Esophagus mucosa (tissue), 1 donor: Measurements from ENCODE around the gene LRRK1. TPM values are rescaled to one million over a fixed set of nuclear protein-coding genes. Genes with fewer than 3 reads are reported as not detected.
"Not testable (repeated sequence)": the region's sequence is repeated elsewhere in the genome, so short reads cannot be mapped to it uniquely, and the experiment has no call there.

Experiments used
- ATAC-seq: fragments of 200-7000 bp; cut with Tn5 transposase; one replicate; pipeline ENCODE4 v1.9.1; 2020
- total RNA-seq: library from RNA; stranded (reverse); gene quantifications from one replicate; pipeline ENCODE4 v1.2.4, GENCODE V29; 2023
- donor health status: DM: yes; HTN: yes; CAD: no.

Gene LRRK1
- total RNA-seq, 1 donor from 2014 or later = 14.2 TPM

- no peak for ATAC-seq
Observed at GRCh38 chr15:101078669-101079323, 159.6 kb downstream of the LRRK1 start.

GRCh38 chr15:101081900-101082299 lies 162.7 kb downstream of the LRRK1 start:
- no peak for ATAC-seq

DNA sequence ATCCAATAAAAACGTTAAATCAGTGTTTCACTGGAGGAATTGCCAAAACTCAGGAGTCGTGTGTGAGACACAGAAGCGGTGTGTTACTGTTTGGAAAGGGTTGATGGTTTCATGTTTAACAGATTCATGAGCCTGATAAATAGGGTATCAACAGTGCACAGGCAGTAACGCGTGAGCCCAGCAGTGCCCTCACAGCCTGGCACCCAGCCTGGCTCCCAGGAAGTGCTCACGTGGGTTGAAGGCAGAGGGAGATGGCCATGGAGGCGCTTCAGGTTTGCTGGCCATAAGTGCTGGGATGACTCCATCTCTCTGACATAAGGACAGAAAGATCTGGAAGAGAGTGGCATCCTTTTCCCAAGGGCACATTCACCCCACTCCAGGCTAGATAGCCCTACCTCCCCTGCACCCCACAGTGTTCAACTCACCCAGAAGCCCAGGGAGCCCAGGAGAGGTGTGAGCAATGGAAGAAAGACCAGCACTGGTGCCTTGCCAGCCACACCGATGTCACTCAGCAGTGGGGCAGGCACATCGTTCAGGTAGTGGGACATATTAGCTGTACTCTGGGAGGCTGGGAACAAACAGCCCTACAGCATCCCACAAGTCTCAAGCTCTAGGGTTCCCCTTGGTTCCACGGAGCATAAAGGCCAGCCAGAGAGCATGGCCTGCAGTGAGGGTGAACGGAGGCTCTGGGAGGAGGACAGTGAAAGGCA lies 164.3 kb downstream of the LRRK1 start:
- no peak for ATAC-seq

- no peak for ATAC-seq
Observed at GRCh38 chr15:101084801-101085200, 165.6 kb downstream of the LRRK1 start.

DNA sequence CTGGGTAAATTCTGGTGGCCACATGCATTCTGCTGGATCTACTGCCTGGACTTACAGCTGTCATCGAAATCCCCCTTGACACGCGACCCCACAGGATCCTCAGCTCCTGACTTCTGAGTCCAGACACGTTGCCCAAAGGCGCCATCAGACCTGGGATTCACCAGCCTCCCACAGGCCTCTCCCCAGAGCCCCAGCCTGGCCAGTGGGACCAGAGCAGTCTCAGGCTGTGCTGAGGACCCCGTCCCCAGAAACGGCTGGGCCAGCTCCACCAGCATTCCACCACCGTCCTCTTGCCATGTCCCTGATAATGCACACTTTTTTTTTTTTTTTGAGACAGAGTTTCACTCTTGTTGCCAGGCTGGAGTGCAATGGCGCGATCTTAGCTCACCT lies 166.1 kb downstream of the LRRK1 start:
- no peak for ATAC-seq

GRCh38 chr15:101086394-101087171 lies 167.4 kb downstream of the LRRK1 start:
- ATAC-seq = no peak

DNA sequence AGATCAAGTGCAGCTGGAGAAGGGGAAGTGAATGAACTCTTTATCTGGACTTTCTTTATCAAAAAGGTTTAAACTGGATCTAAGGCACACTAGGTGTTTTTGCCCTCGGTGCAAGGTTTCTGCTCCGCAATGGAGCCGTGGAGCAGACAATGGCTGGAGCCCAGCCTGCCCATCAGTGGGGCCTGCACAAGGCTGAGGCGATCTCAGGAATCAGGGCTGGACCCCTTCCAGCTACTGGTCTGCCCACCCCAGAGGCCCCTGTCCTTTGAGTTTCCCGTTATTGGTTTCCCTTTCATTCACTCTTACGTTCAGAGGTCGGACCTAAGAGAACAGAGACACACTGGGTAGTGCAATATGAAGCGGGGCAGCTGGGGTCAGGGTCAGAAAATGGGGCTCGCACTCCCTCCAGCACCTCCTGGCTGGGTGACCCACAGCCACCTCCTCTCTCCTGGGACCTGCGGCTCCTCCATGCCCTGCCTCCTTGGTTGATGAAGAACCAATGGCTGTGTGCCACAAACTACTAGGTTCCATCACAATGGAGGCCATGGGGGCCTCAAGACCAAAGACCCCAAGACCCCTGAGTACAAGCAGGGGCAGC lies 168.1 kb downstream of the LRRK1 start:
- no peak for ATAC-seq

GRCh38 chr15:101088271-101088670 lies 169.1 kb downstream of the LRRK1 start:
- no peak for ATAC-seq

DNA sequence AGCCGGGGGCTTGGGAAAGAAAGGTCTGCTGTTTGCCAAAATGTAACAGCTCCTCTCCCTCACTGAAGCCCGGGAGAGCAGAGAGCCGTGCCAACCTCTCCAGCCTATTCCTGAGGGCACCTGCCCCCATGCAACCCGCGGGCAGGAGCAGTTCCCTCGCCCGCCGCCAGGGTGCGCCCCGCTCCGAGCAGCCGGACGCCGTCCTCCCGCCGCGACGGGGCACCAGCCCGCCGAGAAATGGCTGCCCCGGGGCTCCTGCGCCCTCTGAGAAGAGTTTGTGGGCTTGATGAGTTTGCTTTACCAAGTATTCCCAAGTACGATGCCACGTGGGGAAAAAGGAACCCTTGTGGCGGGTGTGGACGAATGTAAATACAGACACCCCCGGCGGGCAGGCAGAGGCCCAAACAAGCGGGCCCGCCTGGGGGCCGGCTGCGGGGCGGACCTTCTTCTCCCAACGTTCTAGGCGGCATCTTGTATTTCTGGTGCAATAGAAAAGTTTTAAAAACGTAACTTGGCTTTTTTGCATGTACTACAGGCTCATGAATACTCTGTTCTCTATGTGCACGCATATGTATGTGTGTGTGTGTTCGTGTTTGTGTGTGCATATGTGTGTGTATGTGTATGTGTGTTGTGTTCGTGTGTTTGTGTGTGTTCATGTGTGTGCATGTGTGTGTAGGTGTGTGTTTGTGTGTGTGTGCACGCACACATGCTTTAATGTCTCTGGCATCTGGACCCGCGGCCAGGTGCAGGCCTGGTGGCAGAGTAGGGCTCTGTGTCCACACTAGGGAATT lies 169.8 kb downstream of the LRRK1 start:
- ATAC-seq = peak; percentile 81

DNA sequence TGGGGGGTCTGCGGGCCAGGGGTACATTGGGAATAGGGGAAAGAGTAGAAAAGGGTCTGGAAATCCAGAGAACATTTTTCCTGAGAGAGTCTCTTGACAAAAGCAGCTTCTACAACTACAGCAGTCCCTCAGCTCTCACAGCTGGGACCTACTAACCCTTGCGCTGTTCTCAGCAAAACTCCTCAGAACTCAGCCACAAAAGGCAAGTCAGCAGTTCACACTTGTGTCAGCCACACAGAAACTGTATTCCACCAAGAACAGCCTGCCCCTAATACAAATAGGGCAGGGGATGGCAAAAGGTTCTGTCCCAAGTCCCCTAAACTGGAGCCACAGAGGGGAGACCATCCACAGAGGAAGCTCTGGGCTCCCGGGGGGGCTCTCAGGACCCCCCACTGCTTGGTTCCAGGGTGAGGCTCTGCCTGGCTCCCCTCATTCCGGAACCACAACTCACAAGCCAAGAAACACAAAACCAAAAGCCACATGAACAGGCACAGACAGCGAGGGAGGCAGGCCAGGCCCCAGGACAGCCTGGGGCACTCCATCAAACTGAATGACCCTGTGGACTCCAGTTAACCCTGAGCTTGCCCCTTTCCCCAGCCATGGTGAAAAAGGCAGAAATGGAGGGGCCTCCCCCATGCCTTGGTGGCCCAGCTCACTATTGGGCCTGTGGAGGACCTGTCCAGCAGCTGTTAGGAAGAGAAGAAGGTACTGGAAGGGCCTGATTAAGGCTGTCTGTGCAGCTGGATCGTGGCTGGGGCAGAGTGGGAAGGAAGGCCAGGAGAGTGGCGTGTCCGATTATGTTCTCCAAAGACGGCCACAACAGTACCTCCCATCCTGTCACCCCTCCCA lies 170.6 kb downstream of the LRRK1 start:
- ATAC-seq = no peak

GRCh38 chr15:101090428-101090790 lies 171.3 kb downstream of the LRRK1 start:
- no peak for ATAC-seq

GRCh38 chr15:101091080-101092017 lies 172.2 kb downstream of the LRRK1 start:
- ATAC-seq = peak; percentile 25

DNA sequence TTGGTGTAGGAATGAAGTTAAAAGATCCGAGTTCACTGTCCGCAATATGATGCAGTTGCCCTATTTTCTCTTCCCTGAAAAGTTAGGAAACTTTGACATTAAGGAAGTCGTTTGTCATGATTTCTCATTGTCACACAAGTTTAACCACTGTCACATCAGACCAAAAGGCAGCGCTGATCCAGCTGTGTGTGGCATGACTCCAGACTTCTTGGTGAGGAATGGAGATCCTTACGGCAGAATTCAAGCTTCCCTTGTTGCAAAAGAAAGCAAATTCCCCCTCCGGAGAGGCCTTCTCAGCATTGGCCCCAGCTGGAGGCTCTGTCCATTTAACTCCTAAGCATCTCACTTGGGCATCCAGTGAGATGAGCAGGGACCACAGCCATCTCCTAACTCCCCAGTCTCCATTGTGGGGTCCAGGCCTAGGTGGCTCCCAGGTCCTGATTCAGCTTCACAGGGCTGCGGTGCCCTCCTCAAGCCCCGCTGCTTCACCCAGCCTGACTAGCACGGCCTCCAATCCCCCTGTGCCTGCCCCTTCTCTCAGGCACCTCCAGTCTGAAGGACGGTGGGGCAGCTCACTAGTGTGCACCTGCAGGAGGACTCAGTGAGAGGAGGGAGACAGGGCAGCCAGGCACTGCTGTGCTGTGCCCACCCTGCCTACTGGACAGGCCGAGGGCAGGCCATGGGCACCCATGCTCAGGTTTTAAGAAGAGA lies 173.2 kb downstream of the LRRK1 start:
- ATAC-seq = no peak

- ATAC-seq = no peak
Observed at GRCh38 chr15:101092867-101093202, 173.7 kb downstream of the LRRK1 start.

DNA sequence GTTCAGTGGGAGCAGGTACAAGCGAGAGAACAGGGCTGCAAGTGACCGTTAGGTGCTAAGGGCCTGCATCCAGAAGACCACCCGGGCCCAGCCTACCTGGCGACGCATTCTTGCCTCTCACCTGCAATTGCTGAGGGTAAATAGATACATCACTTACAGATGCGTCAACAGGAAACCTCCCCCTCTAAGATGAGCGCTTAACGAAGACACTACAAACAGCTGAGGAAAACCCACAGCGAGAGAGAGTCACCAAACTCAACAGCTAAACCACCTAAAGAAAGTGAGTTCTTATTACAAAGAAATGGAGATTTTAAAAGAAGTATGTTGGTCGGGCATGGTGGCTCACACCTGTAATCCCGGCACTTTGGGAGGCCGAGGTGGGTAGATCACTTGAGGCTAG lies 174.8 kb downstream of the LRRK1 start:
- ATAC-seq = no peak

GRCh38 chr15:101095796-101096406 lies 176.7 kb downstream of the LRRK1 start:
- ATAC-seq = not testable (repeated sequence)

- ATAC-seq = no peak
Observed at GRCh38 chr15:101097111-101097510, 178.0 kb downstream of the LRRK1 start.

- peak; percentile 20 for ATAC-seq
Observed at GRCh38 chr15:101099183-101099582, 180.0 kb downstream of the LRRK1 start.

DNA sequence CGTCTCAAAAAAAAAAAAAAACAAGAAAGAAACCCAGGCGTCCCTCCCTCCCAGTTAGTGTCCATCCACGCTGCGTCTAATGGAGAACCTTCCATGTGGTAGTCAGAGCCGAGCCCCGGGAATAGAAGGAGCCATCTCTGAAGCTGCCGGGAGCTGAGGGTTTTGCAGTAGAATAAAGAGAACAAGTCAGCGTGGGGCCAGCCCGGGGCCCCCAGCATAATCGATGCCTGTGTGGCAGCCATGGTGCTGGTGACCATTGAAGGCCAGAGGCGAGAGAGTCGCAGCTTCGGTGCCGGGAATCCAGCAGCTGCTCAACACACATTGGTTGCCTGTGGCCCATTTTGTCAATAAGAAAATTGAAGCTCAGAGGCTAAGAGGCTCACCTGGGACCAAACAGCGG lies 181.0 kb downstream of the LRRK1 start:
- no peak for ATAC-seq
